ENCODE data around the gene SOS2.
"Not testable (repeated sequence)": the region's sequence is repeated elsewhere in the genome, so short reads cannot be mapped to it uniquely, and the experiment has no call there.

SOS2 gene

GRCh38 chr14:50083467-50084337 lies 147.7 kb downstream of the SOS2 start:
- peak; percentile 67 for DNase-seq

DNA sequence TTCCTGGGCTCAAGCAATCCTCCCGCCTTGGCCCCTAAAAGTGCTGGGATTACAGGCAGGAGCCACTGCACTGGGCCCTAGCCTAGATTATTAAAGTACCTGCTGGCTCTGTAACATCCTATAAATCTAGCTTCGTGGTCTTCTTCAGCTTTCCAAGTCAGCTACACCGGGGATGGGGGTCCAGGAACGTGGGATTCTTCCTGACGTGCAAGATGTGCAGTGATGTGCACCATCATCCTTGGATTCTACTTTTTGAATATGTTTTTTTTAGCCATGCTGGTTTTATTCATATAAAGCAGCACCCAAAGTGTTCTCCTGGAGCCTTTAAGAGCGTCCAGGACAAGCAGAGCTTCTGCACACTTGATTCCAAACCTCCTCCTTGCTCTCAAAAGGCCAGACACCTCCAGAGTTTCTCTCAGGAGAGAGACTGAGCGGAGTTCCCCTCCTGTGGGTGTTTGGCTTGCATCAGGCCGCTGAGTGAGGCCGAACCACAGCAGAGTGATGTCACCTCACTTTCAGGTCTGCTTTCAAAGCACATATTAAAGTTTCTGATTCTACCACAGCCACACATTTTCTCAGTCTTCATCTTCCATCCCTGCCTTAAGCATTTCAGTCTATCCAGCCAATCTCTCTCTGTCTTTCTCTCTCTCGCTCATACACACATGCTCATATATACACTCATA lies 148.5 kb downstream of the SOS2 start:
- DNase-seq = peak; percentile 82

- peak; percentile 56 for DNase-seq
Measured at GRCh38 chr14:50082308-50082742, 149.1 kb downstream of the SOS2 start.

DNA sequence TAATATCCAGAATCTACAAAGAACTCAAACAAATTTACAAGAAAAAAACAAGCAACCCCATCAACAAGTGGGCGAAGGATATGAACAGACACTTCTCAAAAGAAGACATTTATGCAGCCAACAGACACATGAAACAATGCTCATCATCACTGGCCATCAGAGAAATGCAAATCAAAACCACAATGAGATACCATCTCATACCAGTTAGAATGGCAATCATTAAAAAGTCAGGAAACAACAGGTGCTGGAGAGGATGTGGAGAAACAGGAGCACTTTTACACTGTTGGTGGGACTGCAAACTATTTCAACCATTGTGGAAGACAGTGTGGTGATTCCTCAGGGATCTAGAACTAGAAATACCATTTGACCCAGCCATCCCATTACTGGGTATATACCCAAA lies 152.3 kb downstream of the SOS2 start:
- DNase-seq = not testable (repeated sequence)

DNA sequence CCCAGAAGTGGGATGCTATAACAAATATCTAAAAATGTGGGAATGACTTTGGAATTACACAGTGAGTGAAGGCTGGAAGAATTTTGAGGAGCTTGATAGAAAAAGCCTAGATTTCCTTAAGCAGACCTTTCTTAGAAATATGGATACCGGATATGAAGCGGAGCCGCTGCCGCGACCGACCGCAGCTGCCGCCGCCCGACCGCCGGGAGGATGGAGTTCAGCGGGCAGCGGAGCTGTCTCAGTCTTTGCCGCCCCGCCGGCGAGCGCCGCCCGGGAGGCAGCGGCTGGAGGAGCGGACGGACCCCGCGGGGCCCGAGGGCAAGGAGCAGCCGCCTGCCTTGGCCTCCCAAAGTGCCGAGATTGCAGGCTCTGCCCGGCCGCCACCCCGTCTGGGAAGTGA lies 157.7 kb downstream of the SOS2 start:
- DNase-seq = not testable (repeated sequence)

DNA sequence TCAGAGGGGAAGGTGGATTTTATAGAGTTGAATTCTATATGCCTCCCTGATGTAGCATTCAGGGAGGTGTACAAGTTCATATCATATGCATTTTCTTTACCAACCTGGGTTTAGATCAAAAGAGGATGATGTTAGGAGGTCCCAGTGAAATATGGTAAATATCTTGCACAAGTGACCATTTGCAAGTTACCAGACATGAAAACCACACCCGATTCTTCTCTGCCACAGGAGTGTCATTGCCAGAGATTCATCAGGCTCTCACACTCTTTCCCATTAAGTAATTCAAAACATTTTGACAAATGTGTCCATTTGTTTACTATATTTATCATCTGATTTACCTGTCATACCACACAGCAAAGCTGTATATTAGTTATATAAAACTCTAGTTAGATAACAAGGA lies 159.0 kb downstream of the SOS2 start:
- no peak for DNase-seq

- no peak for DNase-seq
Measured at GRCh38 chr14:50070840-50071548, 160.4 kb downstream of the SOS2 start.

GRCh38 chr14:50070230-50070629 lies 161.1 kb downstream of the SOS2 start:
- DNase-seq = no peak

GRCh38 chr14:50069325-50069724 lies 162.1 kb downstream of the SOS2 start:
- DNase-seq = no peak

- no peak for DNase-seq
Measured at GRCh38 chr14:50068496-50068895, 162.9 kb downstream of the SOS2 start.

DNA sequence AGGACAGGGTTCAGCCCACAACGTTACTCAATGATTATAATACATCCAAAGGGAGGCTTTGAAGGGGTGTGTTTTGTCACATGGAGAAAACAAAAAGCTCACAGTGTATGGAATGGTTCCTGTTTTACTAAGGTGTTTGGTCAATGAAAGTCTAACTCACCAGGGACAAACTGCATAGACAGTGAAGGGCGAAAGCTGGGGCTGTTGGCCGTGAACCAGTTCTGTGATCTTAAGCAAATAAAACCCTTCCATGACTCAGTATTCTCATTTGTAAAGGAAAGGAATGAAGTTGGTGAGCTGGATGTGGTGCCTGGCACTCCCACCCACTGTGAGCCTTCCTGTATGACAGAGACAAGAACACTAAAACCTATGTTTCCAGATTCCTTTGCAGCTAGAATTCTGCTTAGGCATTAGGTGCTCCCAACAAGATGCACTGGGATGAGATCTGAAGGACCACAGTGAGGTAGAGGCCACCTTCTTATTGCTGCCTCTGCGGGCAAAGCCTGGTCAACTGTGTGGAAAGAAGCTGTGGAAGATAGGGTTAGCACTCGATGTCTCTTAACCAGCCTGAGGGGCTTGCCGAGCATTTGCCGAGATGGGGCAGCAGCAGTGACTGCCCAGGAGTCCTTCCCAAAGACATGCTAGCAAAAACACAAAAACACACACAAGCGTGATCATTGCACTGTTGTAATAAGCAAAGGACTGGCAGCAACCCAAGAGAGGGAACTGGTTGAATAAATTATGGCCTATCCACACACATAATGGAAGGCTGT lies 163.5 kb downstream of the SOS2 start:
- no peak for DNase-seq
